ENCODE data around the gene TRANK1.

Gene TRANK1

GRCh38 chr3:36864180-36865053 lies 80.4 kb downstream of the TRANK1 start:
- TF ChIP-seq TAF1 (IDR thresholded peaks at IDR 0.05; ENCODE audit: borderline replicate concordance, insufficient read depth, low read length) (no peak), FOXP2 (optimal IDR thresholded peaks at IDR 0.05; ENCODE audit: borderline replicate concordance, extremely low read depth, extremely low read length, insufficient read depth) (no peak), POLR2AphosphoS5 (IDR thresholded peaks at IDR 0.05; ENCODE audit: low read depth, low read length) (no peak), REST (IDR thresholded peaks at IDR 0.05; ENCODE audit: insufficient read depth in 1 of 2, low read depth in 2 of 2, low read length in 2 of 2) (no peak), SIN3A (IDR thresholded peaks at IDR 0.05; ENCODE audit: borderline replicate concordance, insufficient read depth, low read length) (no peak)

GRCh38 chr3:36862076-36862755 lies 82.6 kb downstream of the TRANK1 start:
- no peak for TF ChIP-seq POLR2AphosphoS5 (IDR thresholded peaks at IDR 0.05; ENCODE audit: low read depth, low read length)
- TF ChIP-seq SIN3A (IDR thresholded peaks at IDR 0.05; ENCODE audit: borderline replicate concordance, insufficient read depth, low read length) = no peak

- TF ChIP-seq TAF1 (IDR thresholded peaks at IDR 0.05; ENCODE audit: borderline replicate concordance, insufficient read depth, low read length) = no peak
- TF ChIP-seq POLR2AphosphoS5 (IDR thresholded peaks at IDR 0.05; ENCODE audit: low read depth, low read length) = no peak
- TF ChIP-seq REST (IDR thresholded peaks at IDR 0.05; ENCODE audit: insufficient read depth in 1 of 2, low read depth in 2 of 2, low read length in 2 of 2) = no peak
- TF ChIP-seq SIN3A (IDR thresholded peaks at IDR 0.05; ENCODE audit: borderline replicate concordance, insufficient read depth, low read length) = no peak
- TF ChIP-seq FOXP2 (optimal IDR thresholded peaks at IDR 0.05; ENCODE audit: borderline replicate concordance, extremely low read depth, extremely low read length, insufficient read depth) = no peak
Measured at GRCh38 chr3:36859494-36859893, 85.4 kb downstream of the TRANK1 start.

- no peak for TF ChIP-seq POLR2AphosphoS5 (IDR thresholded peaks at IDR 0.05; ENCODE audit: low read depth, low read length)
- no peak for TF ChIP-seq SIN3A (IDR thresholded peaks at IDR 0.05; ENCODE audit: borderline replicate concordance, insufficient read depth, low read length)
- no peak for TF ChIP-seq TAF1 (IDR thresholded peaks at IDR 0.05; ENCODE audit: borderline replicate concordance, insufficient read depth, low read length)
Measured at GRCh38 chr3:36852071-36852470, 92.8 kb downstream of the TRANK1 start.

- TF ChIP-seq TAF1 (IDR thresholded peaks at IDR 0.05; ENCODE audit: borderline replicate concordance, insufficient read depth, low read length) = no peak
Measured at GRCh38 chr3:36850743-36851142, 94.1 kb downstream of the TRANK1 start.

GRCh38 chr3:36846406-36846805 lies 98.4 kb downstream of the TRANK1 start:
- no peak for TF ChIP-seq SIN3A (IDR thresholded peaks at IDR 0.05; ENCODE audit: borderline replicate concordance, insufficient read depth, low read length)
- no peak for TF ChIP-seq POLR2AphosphoS5 (IDR thresholded peaks at IDR 0.05; ENCODE audit: low read depth, low read length)
- no peak for TF ChIP-seq TAF1 (IDR thresholded peaks at IDR 0.05; ENCODE audit: borderline replicate concordance, insufficient read depth, low read length)
- no peak for TF ChIP-seq REST (IDR thresholded peaks at IDR 0.05; ENCODE audit: insufficient read depth in 1 of 2, low read depth in 2 of 2, low read length in 2 of 2)
- TF ChIP-seq FOXP2 (optimal IDR thresholded peaks at IDR 0.05; ENCODE audit: borderline replicate concordance, extremely low read depth, extremely low read length, insufficient read depth) = no peak

Measured in PFSK-1 (cell line).